Measurements from ENCODE around the gene TRAPPC3.
A peak's percentile ranks its signal among the peaks of the same experiment; 100 is the strongest.
"Not testable (repeated sequence)": the region's sequence is repeated elsewhere in the genome, so short reads cannot be mapped to it uniquely, and the experiment has no call there.

Gene TRAPPC3

DNA sequence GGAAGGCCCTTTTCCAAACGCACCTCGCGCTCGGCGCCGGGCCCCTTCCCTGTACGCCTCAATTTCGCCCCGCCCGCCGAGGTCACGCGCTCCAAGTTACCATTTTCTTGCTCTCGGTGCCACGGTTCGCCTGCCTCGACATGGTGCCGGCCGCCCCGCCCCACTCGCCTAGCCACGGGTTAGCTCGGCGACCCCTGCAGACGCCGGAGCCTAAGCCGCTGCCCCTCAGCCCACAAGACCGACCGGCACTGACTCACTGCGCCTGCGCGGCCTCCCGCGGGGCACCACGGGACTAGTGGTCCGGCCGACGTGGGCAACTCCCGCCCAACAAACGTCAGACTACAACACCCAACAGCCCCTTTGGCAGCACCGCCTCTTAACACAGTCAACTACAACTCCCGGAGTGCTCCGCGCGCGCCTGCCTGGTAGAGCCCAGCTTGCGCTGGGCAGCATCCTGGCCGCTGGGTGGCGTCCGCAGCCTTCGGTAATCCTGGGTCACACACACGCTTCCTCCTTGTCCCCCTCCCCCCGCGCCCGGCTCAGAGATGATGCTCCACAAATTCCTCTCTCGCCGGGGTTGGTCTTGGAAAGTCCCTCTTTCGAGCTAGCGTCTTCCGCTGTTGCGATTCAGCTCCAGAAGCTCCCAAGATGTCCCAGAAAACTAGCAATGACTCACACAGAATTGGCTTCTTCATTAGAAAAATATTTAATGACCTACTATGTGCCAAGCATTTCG is at the start of gene TRAPPC3:
TSS of gene TRAPPC3 (minus strand) at position 250 of the 736 bp plus-strand sequence. CDS start at position 142, 108 bp downstream.
- DNase-seq (ENCODE audit: low spot score), result peak; percentile 98

DNA sequence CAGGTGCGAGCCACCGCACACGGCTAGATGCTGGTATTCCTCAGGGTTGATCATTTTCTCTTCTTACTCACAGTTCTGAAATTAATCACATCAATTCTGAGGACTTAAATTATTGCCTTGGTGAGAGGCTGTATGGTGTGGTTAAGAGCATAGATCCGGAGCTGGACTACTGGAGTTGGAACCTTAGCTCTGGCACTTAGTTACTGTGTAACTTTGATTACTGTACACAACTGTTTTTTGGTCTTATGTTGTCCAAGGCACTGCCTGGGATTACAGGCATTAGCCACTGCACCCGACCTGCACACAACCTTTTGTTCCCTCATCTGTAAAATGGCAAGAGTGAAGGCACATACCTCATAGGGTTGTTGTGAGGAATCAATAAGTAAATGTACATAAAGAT is 49.4 kb upstream of the TRAPPC3 start:
- DNase-seq (ENCODE audit: low spot score), result no peak

DNA sequence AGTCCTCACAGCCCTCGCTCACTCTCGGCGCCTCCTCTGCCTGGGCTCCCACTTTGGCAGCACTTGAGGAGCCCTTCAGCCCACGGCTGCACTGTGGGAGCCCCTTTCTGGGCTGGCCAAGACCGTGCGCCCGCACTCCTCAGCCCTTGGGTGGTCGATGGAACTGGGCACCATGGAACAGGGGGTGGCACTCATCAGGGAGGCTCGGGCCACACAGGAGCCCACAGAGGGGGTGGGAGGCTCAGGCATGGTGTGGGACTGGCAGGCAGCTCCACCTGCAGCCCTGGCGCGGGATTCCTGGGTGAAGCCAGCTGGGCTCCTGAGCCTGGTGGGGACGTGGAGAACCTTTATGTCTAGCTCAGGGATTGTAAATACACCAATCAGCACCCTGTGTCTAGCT is 47.5 kb upstream of the TRAPPC3 start:
- not testable (repeated sequence) for DNase-seq (ENCODE audit: low spot score)

DNA sequence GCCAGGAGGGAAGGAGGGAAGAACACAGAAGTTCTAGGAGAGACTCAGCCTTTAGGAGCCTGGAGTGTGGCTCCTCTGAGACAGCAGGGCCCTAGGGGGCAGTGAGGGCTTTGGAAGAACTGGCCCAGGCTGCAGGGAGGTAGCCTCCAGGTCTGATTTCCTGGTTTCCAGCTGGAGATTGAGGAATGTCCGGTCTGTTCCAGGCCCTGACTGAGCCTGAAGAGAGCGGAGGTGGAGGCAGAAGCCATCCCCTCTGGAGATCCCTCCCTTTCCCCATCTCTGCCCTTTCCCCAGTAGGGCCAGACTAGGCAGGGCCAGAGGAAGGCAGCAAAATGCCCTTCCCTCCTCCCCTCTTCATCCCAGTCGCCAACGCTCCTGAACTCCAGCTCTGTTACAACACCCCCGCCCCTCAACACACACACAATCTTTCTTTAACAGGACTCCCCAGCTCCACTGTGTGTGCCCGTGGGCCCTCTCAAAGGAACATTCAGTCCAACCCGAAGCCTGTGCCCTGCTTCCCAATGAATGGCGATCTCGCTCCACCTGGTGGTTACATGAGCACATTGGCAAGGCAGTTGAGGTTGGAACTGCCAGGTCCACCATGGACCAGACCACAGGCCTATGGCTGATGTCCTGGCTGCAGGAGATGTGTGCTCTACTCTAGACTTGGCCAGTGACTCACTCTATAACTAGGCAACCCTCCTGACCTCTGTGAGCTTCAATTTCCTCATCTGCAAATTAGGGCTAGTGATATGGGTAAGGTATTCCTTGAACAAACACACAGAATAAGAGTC is 38.7 kb upstream of the TRAPPC3 start:
- peak; percentile 90 for DNase-seq (ENCODE audit: low spot score)

DNA sequence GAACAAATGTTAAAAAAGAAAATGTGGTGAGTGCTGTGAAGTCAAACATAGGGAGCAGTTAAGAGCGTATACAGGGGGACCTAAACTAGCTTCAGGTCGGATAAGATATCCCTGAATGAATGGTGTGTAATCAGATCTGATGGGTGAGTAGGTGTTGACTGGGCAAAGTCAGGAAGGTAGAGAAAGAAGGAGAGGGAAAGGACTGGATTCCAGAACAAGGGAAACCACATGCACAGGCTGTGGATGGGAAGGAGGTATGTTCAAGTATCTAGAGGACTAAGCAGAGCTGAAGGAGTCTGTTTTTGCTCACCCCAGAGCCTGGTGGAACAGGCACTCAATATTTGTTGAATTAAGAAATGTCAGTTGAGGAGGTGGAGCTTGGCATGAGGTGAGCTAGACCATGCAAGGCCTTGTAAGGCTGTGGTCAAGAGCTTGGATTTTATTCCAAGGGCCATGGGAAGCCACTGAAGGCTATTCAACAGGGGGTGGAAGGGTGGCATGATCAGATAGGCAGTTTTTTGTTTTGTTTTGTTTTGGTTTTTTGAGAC is 34.1 kb upstream of the TRAPPC3 start:
- DNase-seq (ENCODE audit: low spot score), result no peak

DNA sequence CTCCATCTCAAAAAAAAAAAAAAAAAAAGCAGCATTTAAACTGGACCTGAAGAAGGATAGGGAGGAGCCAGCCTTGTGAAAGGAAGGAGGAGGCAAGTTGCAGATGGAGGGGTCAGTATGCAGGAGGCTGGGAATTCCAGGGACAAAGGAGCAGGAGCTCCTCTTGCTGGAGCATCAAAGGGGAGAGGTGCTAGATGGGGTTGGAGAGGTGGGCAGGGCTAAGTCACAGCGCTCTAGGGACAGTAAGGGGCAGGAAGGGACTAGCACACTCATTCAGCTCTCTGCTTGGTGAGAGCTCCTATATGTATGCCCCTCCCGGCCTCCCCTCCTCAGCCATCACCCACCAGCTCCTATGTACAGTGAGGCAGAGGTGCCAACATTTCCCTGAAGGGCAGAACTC is 33.4 kb upstream of the TRAPPC3 start:
- DNase-seq (ENCODE audit: low spot score), result no peak

DNA sequence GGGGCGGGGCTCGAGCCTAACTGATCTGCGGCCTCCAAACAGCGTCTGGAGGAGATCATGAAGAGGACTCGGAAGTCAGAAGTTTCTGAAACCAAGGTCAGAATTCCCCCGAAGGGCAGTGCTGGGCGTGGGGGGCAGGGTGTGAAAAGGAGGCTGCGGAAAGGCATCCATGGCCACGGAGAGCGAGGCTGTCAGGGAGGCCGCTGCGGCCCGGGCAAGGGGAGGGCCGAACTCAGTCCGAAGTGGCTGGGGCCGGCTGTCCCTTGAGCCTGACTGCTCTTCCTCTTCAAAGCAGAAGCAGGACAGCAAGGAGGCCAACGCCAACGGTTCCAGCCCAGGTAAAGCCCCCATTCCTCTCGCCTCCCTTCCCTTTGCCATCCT is 29.9 kb upstream of the TRAPPC3 start:
- DNase-seq (ENCODE audit: low spot score), result no peak

DNA sequence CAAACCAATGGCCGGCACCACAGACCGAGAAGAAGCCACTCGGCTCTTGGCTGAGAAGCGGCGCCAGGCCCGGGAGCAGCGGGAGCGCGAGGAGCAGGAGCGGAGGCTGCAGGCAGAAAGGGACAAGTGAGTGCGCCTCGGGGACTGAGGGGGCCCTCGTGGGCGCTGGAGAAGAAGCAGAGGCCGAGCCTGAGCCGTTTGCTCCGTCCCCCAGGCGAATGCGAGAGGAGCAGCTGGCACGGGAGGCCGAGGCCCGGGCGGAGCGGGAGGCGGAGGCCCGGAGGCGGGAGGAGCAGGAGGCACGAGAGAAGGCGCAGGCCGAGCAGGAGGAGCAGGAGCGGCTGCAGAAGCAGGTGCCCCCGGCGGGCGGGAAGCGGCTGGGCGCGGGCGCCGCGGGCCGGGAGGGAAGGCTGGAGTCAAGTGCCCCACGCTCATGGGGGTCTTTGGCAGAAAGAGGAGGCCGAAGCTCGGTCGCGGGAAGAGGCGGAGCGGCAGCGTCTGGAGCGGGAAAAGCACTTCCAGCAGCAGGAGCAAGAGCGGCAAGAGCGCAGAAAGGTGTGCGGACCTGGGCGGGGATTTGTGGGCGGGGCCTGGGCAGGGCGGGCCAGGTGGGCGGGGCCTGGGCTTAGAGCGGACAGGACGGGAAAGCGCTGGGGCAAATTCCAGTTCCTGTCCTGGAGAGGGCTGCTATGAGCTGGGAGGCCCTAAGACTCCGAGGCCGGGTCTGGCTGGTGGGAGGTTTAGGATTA is 29.4 kb upstream of the TRAPPC3 start:
- DNase-seq (ENCODE audit: low spot score), result no peak

DNA sequence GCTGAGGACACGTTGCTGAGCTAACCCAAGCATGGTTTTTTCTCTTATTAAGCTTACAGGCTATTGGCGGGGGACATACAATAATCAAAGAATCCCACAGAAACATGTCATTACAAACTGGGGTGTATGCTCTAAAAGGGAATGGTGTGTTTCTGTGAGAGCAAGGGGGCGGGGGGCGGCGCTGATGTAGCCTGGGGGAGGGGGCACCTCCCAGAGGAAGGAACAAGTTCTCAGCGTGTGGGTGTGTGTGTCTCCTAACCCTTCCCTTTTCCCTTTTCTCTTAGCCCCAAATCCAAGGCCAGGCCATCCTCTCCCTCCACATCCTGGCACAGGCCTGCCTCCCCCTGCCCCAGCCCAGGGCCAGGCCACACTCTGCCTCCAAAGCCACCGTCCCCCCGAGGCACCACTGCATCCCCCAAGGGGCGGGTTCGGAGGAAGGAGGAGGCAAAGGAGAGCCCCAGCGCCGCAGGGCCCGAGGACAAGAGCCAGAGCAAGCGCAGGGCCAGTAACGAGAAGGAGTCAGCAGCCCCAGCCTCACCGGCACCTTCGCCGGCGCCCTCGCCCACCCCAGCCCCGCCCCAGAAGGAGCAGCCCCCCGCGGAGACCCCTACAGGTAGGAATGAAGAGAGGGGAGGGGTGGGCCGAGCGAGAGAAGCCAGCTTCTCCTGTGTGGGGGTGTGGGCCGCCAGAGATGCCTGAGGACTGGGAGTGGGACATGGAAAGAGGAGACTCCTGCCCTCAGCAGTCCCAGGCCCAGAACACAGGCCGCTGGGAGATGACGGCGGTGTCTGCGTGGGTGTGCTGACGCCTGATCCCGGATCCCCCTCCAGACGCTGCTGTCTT is 28.5 kb upstream of the TRAPPC3 start:
- DNase-seq (ENCODE audit: low spot score), result no peak

DNA sequence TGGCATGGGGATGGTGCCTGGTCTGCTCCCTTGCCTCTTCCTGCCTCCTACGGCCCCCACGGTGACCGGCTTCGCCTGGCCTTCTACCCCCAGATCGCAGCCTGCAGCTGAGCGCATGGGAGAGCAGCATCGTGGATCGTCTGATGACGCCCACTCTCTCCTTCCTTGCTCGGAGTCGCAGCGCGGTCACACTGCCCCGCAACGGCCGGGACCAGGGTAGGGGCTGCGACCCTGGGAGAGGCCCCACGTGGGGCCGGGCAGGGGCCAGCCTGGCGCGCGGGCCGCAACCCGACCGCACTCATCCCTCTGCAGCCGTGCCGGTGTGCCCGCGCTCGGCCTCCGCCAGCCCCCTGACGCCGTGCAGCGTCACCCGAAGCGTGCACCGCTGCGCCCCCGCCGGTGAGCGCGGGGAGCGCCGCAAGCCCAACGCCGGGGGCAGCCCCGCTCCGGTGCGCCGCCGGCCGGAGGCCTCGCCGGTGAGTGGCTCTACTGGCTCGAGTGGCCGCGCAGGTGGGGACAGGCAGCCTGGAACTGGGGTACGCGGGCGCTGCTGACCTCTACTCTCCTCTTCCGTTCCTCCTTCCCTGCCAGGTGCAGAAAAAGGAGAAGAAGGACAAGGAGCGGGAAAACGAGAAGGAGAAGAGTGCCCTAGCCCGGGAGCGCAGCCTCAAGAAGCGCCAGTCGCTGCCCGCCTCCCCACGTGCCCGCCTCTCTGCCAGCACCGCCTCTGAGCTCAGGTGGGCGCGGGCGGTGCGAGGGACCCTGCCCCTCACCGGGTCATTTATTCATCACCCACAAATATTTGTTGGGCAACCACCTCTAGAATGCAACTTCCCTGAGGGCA is 27.0 kb upstream of the TRAPPC3 start:
- DNase-seq (ENCODE audit: low spot score), result no peak

DNA sequence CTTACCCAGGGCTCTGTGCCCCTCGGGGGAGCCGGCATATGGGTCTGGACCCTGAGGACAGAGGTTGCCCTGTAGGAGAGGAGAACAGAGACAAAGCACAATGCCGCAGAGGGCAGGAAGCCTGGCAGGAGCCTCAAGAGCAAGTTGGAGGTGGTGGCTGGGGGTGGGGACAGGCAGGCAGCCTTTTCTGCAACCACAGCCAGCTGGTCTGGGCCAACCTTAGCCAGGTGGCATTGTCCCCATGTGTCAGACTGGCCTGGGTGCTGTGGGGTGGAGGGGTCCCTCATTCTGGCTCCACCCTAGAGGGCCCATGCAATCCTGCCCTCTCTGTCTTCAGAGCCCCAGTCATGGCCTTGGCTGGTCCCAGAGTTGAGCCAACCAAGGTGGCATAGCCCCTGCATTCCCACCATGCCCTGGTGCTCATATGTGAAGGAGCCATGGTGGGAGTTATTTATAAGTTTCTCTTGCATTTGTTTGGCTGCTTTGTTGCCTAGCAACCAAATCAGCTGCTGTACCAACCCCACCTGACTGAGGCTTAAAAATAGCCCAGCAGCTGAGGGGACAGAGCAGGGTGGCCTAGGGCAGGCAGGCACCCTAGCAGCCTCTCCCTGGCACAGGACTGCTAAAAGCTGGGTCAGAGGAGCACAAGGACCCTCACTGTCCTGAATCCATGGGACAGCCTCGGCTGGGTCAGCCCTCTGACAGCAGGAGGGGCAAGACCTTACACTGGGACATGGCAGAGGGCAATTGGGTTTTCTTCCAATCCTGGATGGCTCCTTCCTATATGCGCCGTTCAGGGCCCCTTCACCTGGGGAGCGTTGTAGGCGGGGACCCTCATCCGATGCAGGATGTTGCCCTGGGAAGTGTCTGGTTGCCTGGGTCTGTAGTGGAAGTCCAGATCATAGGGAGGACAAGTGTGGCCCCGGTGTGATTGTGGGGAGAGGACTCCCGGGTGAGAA is 26.1 kb upstream of the TRAPPC3 start:
- peak; percentile 70 for DNase-seq (ENCODE audit: low spot score)

DNA sequence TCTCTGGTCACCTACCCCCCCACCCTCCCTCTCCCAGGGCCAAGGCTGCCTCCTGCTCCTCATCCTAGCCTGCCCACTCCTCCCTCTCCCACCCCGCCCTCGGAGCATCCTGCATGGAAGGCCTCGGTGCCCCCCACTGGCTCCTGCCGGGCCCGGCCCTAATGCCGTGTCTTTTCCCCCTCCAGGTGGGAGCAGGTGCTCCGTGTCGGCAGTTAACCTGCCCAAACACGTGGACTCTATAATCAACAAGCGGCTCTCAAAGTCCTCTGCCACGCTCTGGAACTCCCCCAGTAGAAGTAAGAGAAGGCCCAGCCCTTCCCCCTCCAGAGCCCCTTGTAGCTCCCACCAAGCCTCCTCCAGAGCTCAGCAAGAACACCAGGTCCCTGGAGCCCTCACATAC is 25.4 kb upstream of the TRAPPC3 start:
- no peak for DNase-seq (ENCODE audit: low spot score)

DNA sequence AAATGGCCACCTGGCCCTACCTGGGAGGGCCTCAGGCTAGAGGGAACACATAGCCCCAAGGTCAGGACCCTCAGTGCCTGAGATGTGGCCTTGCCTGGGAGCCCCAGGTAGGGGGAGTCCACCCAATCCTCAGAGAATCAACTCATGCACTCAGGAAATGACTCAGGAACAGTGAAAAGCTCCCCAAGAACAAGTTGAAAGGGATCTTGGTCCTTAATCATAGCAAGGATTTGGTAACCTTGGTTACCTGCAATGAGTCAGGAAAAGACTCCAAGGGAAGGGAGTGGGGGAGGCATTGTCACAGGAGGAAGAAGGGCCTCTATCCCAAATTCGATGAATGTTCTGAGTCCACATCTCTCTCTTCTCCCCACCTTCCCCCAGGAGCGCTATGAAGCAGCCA is 23.7 kb upstream of the TRAPPC3 start:
- peak; percentile 68 for DNase-seq (ENCODE audit: low spot score)

DNA sequence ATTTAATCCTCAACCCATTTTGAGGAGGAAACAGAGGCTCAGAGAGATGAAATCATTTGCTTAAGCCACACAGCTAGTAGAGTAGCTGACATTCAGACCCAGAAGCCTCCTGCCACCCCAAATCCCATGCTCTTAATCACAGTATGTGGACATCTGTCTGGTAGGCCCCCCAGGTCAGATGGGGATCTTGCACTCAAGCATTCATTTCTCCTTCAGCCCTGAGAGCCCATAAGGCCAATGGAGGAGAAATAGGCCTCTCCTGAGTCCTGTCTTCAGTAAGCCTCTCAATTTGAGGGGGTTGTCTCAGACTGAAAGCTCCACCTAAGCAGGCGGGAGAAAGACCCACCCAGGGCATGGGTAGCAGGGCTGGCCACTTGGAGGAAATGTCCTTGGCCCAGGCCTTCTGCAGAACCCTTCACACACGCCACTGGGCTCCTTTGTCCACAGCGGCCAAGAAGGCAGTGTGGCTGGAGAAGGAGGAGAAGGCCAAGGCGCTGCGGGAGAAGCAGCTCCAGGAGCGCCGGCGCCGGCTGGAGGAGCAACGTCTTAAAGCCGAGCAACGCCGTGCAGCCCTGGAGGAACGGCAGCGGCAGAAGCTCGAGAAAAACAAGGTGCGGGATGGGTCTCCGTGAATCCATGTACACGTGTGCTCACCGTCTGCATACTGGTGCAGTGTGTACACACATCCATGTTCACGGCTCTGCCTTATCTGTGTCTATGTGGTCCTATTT is 22.9 kb upstream of the TRAPPC3 start:
- no peak for DNase-seq (ENCODE audit: low spot score)

DNA sequence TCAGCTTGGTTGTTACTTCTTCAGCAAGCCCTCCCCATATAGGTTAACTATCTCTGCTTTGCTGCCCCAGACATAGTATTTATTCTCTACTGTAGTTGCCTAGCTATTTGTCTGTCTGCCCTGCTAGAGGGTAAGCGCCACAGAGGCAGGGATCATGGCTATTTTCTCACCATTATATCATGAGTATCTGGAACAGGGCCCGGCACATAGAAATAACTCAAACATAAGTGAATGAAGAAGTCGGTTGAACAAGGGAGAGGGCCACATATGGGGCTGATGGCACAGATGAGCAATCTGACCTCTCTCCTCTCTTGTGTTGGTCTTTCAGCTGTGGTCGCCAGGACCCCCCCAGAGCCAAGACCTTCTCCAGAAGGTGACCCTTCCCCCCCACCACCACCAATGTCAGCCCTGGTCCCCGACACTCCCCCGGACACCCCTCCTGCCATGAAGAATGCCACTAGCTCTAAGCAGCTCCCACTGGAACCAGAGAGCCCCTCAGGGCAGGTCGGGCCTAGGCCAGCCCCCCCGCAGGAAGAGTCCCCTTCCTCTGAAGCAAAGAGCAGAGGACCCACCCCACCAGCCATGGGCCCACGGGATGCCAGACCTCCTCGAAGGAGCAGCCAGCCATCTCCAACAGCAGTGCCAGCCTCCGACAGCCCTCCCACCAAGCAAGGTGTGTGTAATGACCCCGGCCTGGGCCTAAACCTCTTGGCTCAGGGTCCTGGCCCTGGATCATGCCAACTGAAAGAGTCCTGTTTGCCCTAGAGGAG is 21.5 kb upstream of the TRAPPC3 start:
- no peak for DNase-seq (ENCODE audit: low spot score)

DNA sequence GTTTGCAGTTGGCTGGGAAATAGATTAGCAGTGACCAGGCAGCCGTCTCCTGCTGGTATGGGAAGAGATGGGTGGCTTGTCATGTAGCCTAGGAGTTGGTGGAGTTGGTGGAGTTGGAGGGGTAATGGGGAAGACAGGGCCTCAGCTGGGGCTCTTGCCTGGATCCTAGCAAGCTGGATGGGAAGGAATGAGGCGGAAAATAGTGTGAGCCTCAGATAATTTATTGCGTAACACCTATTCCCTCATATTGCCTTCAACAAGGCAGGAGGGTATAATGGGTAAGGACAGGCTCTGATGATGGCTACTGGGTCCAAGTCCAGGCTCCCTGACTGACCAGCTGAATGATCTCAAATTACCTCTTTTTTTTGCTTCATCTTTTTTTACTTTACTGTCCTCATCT is 19.2 kb upstream of the TRAPPC3 start:
- DNase-seq (ENCODE audit: low spot score), result no peak

DNA sequence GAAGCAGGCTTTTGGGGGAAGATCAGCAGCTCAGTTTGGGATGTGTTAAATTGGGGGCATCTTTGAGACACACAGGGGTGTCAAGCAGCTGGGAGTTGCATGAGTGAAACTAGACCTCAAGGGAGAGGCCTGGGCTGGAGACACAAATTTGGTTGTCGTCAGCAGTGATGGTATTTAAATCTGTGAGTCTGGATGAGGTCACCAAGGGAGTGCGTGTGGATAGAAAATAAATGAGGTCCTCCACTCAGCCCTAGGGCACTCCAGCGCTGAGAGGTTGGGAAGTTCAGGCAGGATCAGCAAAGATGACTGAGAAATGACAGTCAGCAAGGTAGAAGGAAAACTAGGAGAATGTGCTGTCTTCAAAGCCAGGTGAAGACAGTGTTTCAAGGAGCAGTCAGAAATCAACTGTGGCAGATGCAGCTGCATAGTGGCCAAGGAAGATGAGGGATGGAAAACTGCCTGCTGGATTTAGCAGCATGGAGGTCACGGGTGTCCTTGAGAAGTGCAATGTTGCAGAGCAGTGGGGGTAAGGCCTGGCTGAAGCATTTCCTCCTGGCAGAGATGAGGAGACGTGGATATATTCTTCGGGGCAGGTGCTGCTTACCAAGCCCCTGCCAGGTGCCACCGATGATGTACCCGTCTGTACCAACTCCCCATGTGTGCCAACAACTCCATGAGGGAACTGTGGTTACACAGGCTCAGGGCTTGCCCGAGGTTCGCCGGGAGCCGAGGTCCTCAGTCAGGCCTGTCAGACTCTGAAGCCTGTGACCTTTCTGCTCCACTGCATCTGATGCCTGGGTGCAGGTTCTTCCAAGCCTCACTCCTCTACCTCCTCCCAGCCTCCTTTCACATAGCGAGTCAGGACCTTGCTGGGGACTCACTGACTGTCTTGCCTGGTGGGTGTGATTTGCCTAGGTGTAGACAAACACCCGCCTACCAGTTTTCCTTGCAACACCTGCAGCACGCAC is 17.9 kb upstream of the TRAPPC3 start:
- peak; percentile 75 for DNase-seq (ENCODE audit: low spot score)

Measured in AG08396 (cell line).